ENCODE data around the gene GSS. TPM values are rescaled to one million over a fixed set of nuclear protein-coding genes. Genes with fewer than 3 reads are reported as not detected.

The GSS gene
- total RNA-seq, 1 experiment from 2014 or later, result 83.6 TPM

GRCh38 chr20:34995696-34996095 lies 40.1 kb upstream of the GSS start:
- TF ChIP-seq EZH2phosphoT487 (IDR thresholded peaks at IDR 0.05; ENCODE audit: borderline replicate concordance) (no peak), SP1 (IDR thresholded peaks at IDR 0.05; ENCODE audit: low read depth) (no peak), ELF1 (IDR thresholded peaks at IDR 0.05; ENCODE audit: borderline replicate concordance, low read depth) (no peak), FOSL1 (IDR thresholded peaks at IDR 0.05; ENCODE audit: low read depth) (no peak), ZFX (IDR thresholded peaks at IDR 0.05) (no peak), CEBPB (IDR thresholded peaks at IDR 0.05; ENCODE audit: low read depth) (no peak), ATF3 (IDR thresholded peaks at IDR 0.05) (no peak), EZH2 (IDR thresholded peaks at IDR 0.05) (no peak), RAD21 (IDR thresholded peaks at IDR 0.05; ENCODE audit: low read depth) (no peak), TCF7L2 (IDR thresholded peaks at IDR 0.05; ENCODE audit: borderline replicate concordance, extremely low read depth, insufficient read depth, insufficient read length) (no peak), JUND (IDR thresholded peaks at IDR 0.05) (no peak), MAX (IDR thresholded peaks at IDR 0.05) (no peak), YY1 (IDR thresholded peaks at IDR 0.05; ENCODE audit: extremely low read depth, insufficient replicate concordance, low read depth, low read length) (no peak), CBX3 (IDR thresholded peaks at IDR 0.05; ENCODE audit: low read depth) (no peak), ZNF274 (IDR thresholded peaks at IDR 0.05; ENCODE audit: low read depth, low read length) (no peak), POLR2A (IDR thresholded peaks at IDR 0.05; ENCODE audit: borderline replicate concordance, extremely low read depth, insufficient read depth, insufficient read length) (no peak), ZBTB33 (IDR thresholded peaks at IDR 0.05; ENCODE audit: extremely low read depth, insufficient replicate concordance, low read length) (no peak)
- Histone ChIP-seq H3K36me3 (ENCODE audit: control insufficient read depth in 1 of 2, insufficient read depth in 2 of 2, low read length in 2 of 2) (no peaks in the 10 kb centered on the region; a peak in 2 of 4 replicates), H3K9ac (ENCODE audit: low read length) (no peak overlapping the region), H3K9me2 (ENCODE audit: insufficient read depth) (no peaks in the 10 kb centered on the region), H3K9me3 (ENCODE audit: control insufficient read depth in 1 of 2, insufficient read depth in 1 of 2, low read depth in 1 of 2, low read length in 2 of 2) (no peaks in the 10 kb centered on the region), H3K4me2 (ENCODE audit: low read length) (no peak overlapping the region), H3K79me2 (ENCODE audit: insufficient read depth, low read length) (no peaks in the 10 kb centered on the region), H3K4me3 (replicated peaks in 1 of 2; ENCODE audit: low read depth in 1 of 2, low read length in 2 of 2) (no peak overlapping the region), H3K4me1 (ENCODE audit: control insufficient read depth in 1 of 2, insufficient read depth in 2 of 2, low read length in 2 of 2) (no peaks in the 10 kb centered on the region), H3K27me3 (ENCODE audit: insufficient read depth, low read length) (no peaks in the 10 kb centered on the region), H3K27ac (ENCODE audit: low read depth, low read length) (no peak overlapping the region), H2AFZ (ENCODE audit: low read depth, low read length, poor library complexity, severe bottlenecking) (no peak overlapping the region), H4K20me1 (ENCODE audit: insufficient read depth) (no peaks in the 10 kb centered on the region)
- ChIA-PET RAD21 (ENCODE audit: low non-redundant PET in 1 of 2, low total read pairs in 2 of 2, uncharacterized antibody in 2 of 2, unreplicated experiment in 2 of 2) (no interaction called here), POLR2A (no interaction called here), CTCF (no interaction called here)
- DNase-seq (ENCODE audit: low read depth, low spot score) (no peak), ATAC-seq (no peak)
- intact Hi-C loops (cut with micrococcal nuclease), result no loop called here
- BruUV-seq (replicated peaks), result no TSS peak

Measured in HCT116 (cell line).